HepG2 (cell line): ENCODE results near the gene PDIA2. TPM values are rescaled to one million over a fixed set of nuclear protein-coding genes. Genes with fewer than 3 reads are reported as not detected.

Source experiments
- DZIP1 ChIP-seq: sonication (generic); formaldehyde crosslinking; IDR thresholded peaks from 2 replicates; pipeline ENCODE4 v1.5.0; 2020; ENCODE audit warnings: mild to moderate bottlenecking, missing genetic modification reagents
- FOXO1 ChIP-seq: sonication (generic); formaldehyde crosslinking; IDR thresholded peaks from 2 replicates; pipeline ENCODE4 v1.4.0; 2020; ENCODE audit warnings: missing genetic modification reagents
- HCFC1 ChIP-seq: fragments of 150-350 bp; IDR thresholded peaks from 2 replicates; pipeline ENCODE4 v1.6.1; 2014; ENCODE audit warnings: low read depth, low read length
- NPAS2 ChIP-seq: sonication (generic); formaldehyde crosslinking; IDR thresholded peaks from 2 replicates; pipeline ENCODE4 v1.8.0; 2022; ENCODE audit warnings: mild to moderate bottlenecking, missing genetic modification reagents, borderline replicate concordance
- RCOR2 ChIP-seq: IDR thresholded peaks from 2 replicates; pipeline ENCODE4 v1.6.1; 2016; ENCODE audit warnings: missing biosample characterization, missing genetic modification reagents
- UBTF ChIP-seq: sonication (generic); formaldehyde crosslinking; IDR thresholded peaks from 2 replicates; pipeline ENCODE4 v1.4.0; 2020; ENCODE audit warnings: mild to moderate bottlenecking, missing genetic modification reagents
- YY1 ChIP-seq: IDR thresholded peaks from 2 replicates; pipeline ENCODE4 v1.6.1; 2011; ENCODE audit warnings: low read length, low read depth, moderate library complexity, mild to moderate bottlenecking; ENCODE audit not compliant: insufficient read depth, insufficient replicate concordance
- ZNF318 ChIP-seq: sonication (generic); formaldehyde crosslinking; IDR thresholded peaks from 2 replicates; pipeline ENCODE4 v1.4.0; 2020; ENCODE audit warnings: mild to moderate bottlenecking, missing genetic modification reagents
- ZSCAN21 ChIP-seq: sonication (generic); formaldehyde crosslinking; IDR thresholded peaks from 2 replicates; pipeline ENCODE4 v1.8.0; 2022; ENCODE audit warnings: mild to moderate bottlenecking, missing genetic modification reagents, moderate library complexity, borderline replicate concordance
- polyA plus RNA-seq, 8 experiments: library from polyadenylated mRNA; depleted of rRNA in 3 of 8; stranded (reverse) in 7 of 8; unstranded in 1 of 8; fragments of >200 nt; fragmentation: Illumina TruSeq in 4 of 8; extraction: Trizol in 4 of 8; gene quantifications; 2 replicates each; pipeline versions ENCODE4 v1.2.1 to v1.2.3, GENCODE V29; 2011 to 2016; ENCODE audit warnings: low read depth in 4 of 8, missing spikeins in 1 of 8, mixed read lengths in 1 of 8; ENCODE audit not compliant: insufficient read depth in 1 of 8
- total RNA-seq, 5 experiments: library from RNA; depleted of rRNA; stranded (reverse); fragments of >200 nt; fragmentation: Illumina TruSeq; extraction: Trizol; gene quantifications; 2 replicates each; pipeline ENCODE4 v1.2.3, GENCODE V29; 2016; ENCODE audit warnings: low read depth in 1 of 5

PDIA2 gene
- total and polyA plus RNA-seq, 2 of the 13 experiments (the other 11 are each of a cell fraction or from before 2014, with no cell fraction given) = 0.35 to 1.9 TPM

- TF ChIP-seq UBTF (CRISPR knock-in tag) = peak; percentile 67
- no peak for TF ChIP-seq NPAS2 (CRISPR knock-in tag)
- TF ChIP-seq HCFC1 = peak; percentile 41; the same call in 1 of the 2 replicates
- peak; percentile 30; the same call in 1 of the 2 replicates for TF ChIP-seq ZSCAN21 (CRISPR knock-in tag)
- no peak for TF ChIP-seq DZIP1
- TF ChIP-seq FOXO1 (CRISPR knock-in tag) = 0 out of 2 replicates have a peak, but pooled peaks have one; percentile 8
- no peak for TF ChIP-seq ZNF318
- TF ChIP-seq RCOR2 (CRISPR knock-in tag) = no peak
- peak; percentile 87 for TF ChIP-seq YY1
Measured at GRCh38 chr16:234468-235305, 48.3 kb upstream of the PDIA2 start, which contains the start of gene FAM234A (continued).
